Measurements from ENCODE around the gene FARSB. TPM values are rescaled to one million over a fixed set of nuclear protein-coding genes. Genes with fewer than 3 reads are reported as not detected.

The FARSB gene
- total RNA-seq, 1 experiment from 2014 or later = 31.0 TPM

DNA sequence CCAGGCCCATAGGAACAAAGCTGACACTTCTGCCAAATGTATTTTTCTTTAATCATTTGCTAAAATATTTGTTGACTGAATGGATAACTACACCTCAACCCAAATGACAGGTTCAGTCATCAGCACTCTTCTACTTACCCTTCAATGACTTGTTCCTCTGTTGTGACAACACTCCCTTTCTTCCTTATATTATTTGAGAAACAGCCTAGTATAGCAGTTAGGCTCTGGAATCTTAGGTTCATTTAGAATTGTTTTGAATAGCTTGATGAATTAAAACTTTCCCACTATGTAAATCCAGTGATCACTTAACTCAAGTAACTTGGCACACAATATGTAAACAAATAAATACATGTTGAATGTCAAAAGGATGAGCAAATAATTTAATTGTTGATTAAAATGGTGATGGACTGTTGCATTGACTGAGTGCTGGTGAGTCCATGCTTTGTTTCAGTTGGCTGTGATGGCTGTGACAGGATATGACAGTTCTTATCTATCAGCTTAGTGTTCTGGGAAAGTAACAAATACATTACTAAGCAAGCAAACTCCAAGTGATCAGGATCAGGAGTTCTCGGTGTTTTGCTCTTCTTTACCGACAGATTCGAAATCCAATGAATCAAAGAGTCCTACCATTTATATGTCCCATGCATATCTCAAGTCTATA, 12.7 kb upstream of the FARSB start:
- no peak for TF ChIP-seq JUN (CRISPR knock-in tag; IDR thresholded peaks at IDR 0.05)
- no peak for TF ChIP-seq NR1H2 (CRISPR knock-in tag; IDR thresholded peaks at IDR 0.05)
- CTCF ChIA-PET = no interaction called here
- ATAC-seq = no peak
- Mint-ChIP-seq H3K36me3 (no peaks in the 10 kb centered on the region), H3K4me3 (no peak overlapping the region), H3K4me1 (peaks cover 13% of the 10 kb centered on the region), H3K27me3 (ENCODE audit: low read depth) (peaks cover 57% of the 10 kb centered on the region), H3K27ac (no peak overlapping the region), H3K9me3 (0 out of 2 replicates have a peak, but pooled peaks cover 3% of the 10 kb centered on the region)
- no peak for DNase-seq (ENCODE audit: low spot score)
- POLR2A ChIA-PET = no interaction called here

DNA sequence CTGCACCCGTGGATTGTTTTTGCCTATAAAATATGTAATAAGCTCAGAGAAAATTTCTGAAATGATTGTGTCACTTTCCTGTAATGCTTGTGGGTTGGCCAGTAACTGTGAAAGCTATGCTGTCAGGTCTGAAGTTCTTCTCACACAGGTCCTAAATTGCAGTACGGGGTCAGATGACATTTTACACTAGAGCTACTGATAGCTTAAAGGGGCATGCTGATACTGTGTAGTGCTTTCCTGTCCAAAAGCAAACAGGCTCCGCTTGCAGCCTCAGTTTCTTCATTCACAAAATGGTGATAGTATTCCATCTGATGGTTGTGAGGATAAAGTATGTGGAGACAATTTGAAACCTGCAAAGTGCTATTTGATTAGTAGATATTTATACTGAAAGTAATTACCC, 7.6 kb upstream of the FARSB start:
- H3K36me3 Mint-ChIP-seq = no peaks in the 10 kb centered on the region
- H3K9me3 Mint-ChIP-seq = peaks cover 6% of the 10 kb centered on the region; the same call in 1 of the 2 replicates
- CTCF ChIA-PET = no interaction called here
- TF ChIP-seq, protein P1, sequence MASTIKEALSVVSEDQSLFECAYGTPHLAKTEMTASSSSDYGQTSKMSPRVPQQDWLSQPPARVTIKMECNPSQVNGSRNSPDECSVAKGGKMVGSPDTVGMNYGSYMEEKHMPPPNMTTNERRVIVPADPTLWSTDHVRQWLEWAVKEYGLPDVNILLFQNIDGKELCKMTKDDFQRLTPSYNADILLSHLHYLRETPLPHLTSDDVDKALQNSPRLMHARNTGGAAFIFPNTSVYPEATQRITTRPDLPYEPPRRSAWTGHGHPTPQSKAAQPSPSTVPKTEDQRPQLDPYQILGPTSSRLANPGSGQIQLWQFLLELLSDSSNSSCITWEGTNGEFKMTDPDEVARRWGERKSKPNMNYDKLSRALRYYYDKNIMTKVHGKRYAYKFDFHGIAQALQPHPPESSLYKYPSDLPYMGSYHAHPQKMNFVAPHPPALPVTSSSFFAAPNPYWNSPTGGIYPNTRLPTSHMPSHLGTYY (CRISPR knock-in tag; IDR thresholded peaks at IDR 0.05) = no peak
- TF ChIP-seq ZNF671 (CRISPR knock-in tag; IDR thresholded peaks at IDR 0.05) (no peak), GTF2I (CRISPR knock-in tag; conservative IDR thresholded peaks at IDR 0.05) (no peak), CBFB (CRISPR knock-in tag; IDR thresholded peaks at IDR 0.05; ENCODE audit: low read depth) (no peak), ZNF317 (CRISPR knock-in tag; IDR thresholded peaks at IDR 0.05; ENCODE audit: borderline replicate concordance, low read depth) (no peak), RORB (CRISPR knock-in tag; IDR thresholded peaks at IDR 0.05) (no peak), NFE2L1 (CRISPR knock-in tag; IDR thresholded peaks at IDR 0.05) (no peak), OVOL2 (CRISPR knock-in tag; IDR thresholded peaks at IDR 0.05; ENCODE audit: borderline replicate concordance) (no peak), ZNF232 (CRISPR knock-in tag; IDR thresholded peaks at IDR 0.05) (no peak)
- TF ChIP-seq, protein P2, sequence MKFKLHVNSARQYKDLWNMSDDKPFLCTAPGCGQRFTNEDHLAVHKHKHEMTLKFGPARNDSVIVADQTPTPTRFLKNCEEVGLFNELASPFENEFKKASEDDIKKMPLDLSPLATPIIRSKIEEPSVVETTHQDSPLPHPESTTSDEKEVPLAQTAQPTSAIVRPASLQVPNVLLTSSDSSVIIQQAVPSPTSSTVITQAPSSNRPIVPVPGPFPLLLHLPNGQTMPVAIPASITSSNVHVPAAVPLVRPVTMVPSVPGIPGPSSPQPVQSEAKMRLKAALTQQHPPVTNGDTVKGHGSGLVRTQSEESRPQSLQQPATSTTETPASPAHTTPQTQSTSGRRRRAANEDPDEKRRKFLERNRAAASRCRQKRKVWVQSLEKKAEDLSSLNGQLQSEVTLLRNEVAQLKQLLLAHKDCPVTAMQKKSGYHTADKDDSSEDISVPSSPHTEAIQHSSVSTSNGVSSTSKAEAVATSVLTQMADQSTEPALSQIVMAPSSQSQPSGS (CRISPR knock-in tag; IDR thresholded peaks at IDR 0.05; ENCODE audit: borderline replicate concordance, low read depth) = no peak
- H3K4me3 Mint-ChIP-seq = no peak overlapping the region
- peaks cover 6% of the 10 kb centered on the region; the same call in 1 of the 2 replicates for H3K4me1 Mint-ChIP-seq
- ATAC-seq (no peak), DNase-seq (ENCODE audit: low spot score) (no peak)
- peaks cover 12% of the 10 kb centered on the region for H3K27me3 Mint-ChIP-seq (ENCODE audit: low read depth)
- no peak overlapping the region for H3K27ac Mint-ChIP-seq
- POLR2A ChIA-PET = no interaction called here

DNA sequence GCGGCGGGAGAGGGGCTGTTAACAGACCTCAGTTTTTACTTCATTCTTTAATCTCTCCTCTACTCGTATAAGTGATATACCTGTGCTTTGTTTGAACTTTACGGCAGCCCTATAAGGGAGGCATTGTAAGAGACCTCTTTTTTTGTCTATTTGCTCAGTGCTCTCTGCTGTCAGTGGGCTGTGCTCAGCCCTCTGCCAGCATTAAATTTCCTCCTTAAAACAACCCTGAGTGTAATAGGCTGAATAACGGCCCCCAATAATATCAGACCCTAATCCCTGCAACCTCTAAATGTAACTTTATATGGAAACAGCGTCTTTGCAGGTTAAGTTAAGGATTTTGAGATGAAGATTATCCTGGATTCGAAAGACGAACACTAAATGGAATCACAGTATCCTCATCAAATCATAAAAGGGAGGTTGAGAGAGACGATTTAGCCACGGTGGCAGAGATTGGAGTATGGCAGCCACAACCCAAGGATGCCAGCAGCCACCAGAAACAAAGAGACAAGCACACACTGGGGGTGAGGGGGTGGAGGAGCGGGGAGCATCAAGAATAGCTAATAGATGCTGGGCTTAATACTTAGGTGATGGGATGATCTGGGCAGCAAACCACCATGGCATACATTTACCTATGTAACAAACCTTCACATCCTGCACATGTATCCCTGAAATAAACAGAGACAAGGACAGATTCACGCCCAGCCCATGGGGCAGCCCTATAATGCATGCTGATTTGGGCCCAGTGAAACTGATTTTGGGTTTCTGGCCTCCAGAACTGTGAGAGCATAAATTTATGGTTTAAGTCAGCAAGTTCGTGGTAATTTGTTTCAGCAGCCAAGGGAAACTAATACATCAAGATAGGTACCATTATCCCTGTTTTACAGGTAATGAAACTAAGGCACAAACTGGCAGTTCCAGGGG, 894 bp upstream of the FARSB start:
- ChIA-PET CTCF (interaction anchor here (1.2 to 1.9 kb wide), 2 partner anchors 14 to 282 kb away, joined by 3 to 4 read pairs; no protein-coding TSS in a partner anchor), POLR2A (interaction anchor here (0.5 kb wide), 1 partner anchor 1776 kb away, joined by 3 read pairs; no protein-coding TSS in a partner anchor)
- Mint-ChIP-seq H3K4me3 (peak overlapping the region; percentile 98), H3K9me3 (peaks cover 3% of the 10 kb centered on the region; the same call in 1 of the 2 replicates), H3K27ac (peak overlapping the region; percentile 99), H3K27me3 (ENCODE audit: low read depth) (no peaks in the 10 kb centered on the region), H3K36me3 (0 out of 2 replicates have a peak, but pooled peaks cover 4% of the 10 kb centered on the region), H3K4me1 (peaks cover 22% of the 10 kb centered on the region)
- ATAC-seq = peak; percentile 56
- no peak for DNase-seq (ENCODE audit: low spot score)
- TF ChIP-seq ESRRA (CRISPR knock-in tag; IDR thresholded peaks at IDR 0.05; ENCODE audit: borderline replicate concordance) (no peak), SMAD3 (CRISPR knock-in tag; IDR thresholded peaks at IDR 0.05; ENCODE audit: borderline replicate concordance) (no peak)
- TF ChIP-seq, protein P3, sequence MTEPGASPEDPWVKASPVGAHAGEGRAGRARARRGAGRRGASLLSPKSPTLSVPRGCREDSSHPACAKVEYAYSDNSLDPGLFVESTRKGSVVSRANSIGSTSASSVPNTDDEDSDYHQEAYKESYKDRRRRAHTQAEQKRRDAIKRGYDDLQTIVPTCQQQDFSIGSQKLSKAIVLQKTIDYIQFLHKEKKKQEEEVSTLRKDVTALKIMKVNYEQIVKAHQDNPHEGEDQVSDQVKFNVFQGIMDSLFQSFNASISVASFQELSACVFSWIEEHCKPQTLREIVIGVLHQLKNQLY (CRISPR knock-in tag; IDR thresholded peaks at IDR 0.05) = no peak
